Measurements from ENCODE around the gene RALGPS1. TPM values are rescaled to one million over a fixed set of nuclear protein-coding genes. Genes with fewer than 3 reads are reported as not detected.

Gene RALGPS1
- total and polyA plus RNA-seq, 2 of the 13 experiments (the other 11 are each of a cell fraction or from before 2014, with no cell fraction given), result 3.7 to 6.5 TPM

DNA sequence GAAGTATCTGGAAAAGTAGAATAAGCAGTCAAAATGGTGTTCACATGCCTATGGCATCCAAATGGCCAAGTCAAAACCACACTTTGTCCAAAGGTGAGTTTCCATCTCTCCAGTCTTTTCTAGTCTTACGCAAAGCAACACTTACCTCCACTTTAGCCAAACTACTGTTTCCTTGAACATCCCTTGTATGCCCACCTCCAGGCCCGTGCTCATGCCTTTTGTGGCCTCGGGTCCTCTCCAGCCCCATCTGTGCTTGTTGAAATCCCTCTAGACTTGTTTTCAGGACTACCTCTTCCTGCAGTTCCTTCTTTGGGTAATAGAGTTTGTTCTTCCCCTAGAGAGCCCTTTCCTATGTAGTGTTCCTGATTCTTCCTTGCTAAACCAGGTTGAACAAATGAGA, 146.8 kb downstream of the RALGPS1 start:
- ChIA-PET POLR2A (no interaction called here), CTCF (ENCODE audit: low intra/inter-chr PET ratio, low total read pairs) (no interaction called here)
- WGBS (ENCODE audit: low lambda C conversion rate), result 96% methylated on average over 3 of the region's 3 CpGs
- H3K36me3 ChIP-seq (replicated peaks in 1 of 2; ENCODE audit: control insufficient read depth in 1 of 2, insufficient read depth in 2 of 2, low read length in 2 of 2), result no peaks in the 10 kb centered on the region
- H4K20me1 ChIP-seq (ENCODE audit: insufficient read depth, low read length), result no peaks in the 10 kb centered on the region
- no peak overlapping the region for H3K4me2 ChIP-seq (ENCODE audit: low read depth, low read length)
- FAIRE-seq, result no peak
- H3K79me2 ChIP-seq (ENCODE audit: insufficient read depth, low read length), result no peaks in the 10 kb centered on the region
- TF ChIP-seq CHD4 (IDR thresholded peaks at IDR 0.05; ENCODE audit: borderline replicate concordance, low read length) (no peak), POLR2AphosphoS5 (IDR thresholded peaks at IDR 0.05; ENCODE audit: low read depth, low read length) (no peak), SYNCRIP (IDR thresholded peaks at IDR 0.05; ENCODE audit: insufficient read depth, low read depth, low read length) (no peak), SOX5 (CRISPR knock-in tag; IDR thresholded peaks at IDR 0.05; ENCODE audit: borderline replicate concordance) (no peak), RBM39 (IDR thresholded peaks at IDR 0.05; ENCODE audit: low read depth, low read length, poor library complexity, severe bottlenecking) (no peak), GPBP1L1 (CRISPR knock-in tag; IDR thresholded peaks at IDR 0.05) (no peak), ZNF644 (CRISPR knock-in tag; IDR thresholded peaks at IDR 0.05; ENCODE audit: low read depth) (no peak), TOPORS (CRISPR knock-in tag; IDR thresholded peaks at IDR 0.05) (no peak), DDIT3 (CRISPR knock-in tag; IDR thresholded peaks at IDR 0.05) (no peak), ZNF276 (CRISPR knock-in tag; IDR thresholded peaks at IDR 0.05; ENCODE audit: low read depth) (no peak)
- TF ChIP-seq, protein P1, sequence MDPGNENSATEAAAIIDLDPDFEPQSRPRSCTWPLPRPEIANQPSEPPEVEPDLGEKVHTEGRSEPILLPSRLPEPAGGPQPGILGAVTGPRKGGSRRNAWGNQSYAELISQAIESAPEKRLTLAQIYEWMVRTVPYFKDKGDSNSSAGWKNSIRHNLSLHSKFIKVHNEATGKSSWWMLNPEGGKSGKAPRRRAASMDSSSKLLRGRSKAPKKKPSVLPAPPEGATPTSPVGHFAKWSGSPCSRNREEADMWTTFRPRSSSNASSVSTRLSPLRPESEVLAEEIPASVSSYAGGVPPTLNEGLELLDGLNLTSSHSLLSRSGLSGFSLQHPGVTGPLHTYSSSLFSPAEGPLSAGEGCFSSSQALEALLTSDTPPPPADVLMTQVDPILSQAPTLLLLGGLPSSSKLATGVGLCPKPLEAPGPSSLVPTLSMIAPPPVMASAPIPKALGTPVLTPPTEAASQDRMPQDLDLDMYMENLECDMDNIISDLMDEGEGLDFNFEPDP (CRISPR knock-in tag; conservative IDR thresholded peaks at IDR 0.05), result no peak
- H3K4me1 ChIP-seq (ENCODE audit: insufficient read depth, low read length), result peaks cover 10% of the 10 kb centered on the region
- H2AFZ ChIP-seq (ENCODE audit: low read length), result no peak overlapping the region
- in situ Hi-C loops (cut with HindIII; ENCODE audit: extremely low pct_ligation_motif_present, low pct_unique_long_range_greater_than_20kb), result no loop called here
- DNase-seq (ENCODE audit: low spot score), result no peak
- ATAC-seq, result no peak
- intact Hi-C loops (cut with micrococcal nuclease; ENCODE audit: unreplicated experiment), result no loop called here
- no peak overlapping the region for H3K27ac ChIP-seq (ENCODE audit: extremely low read length, insufficient read depth, low read length)
- BruUV-seq (replicated peaks), result no TSS peak
- H3K9me3 ChIP-seq (ENCODE audit: low read length), result no peaks in the 10 kb centered on the region
- no peak overlapping the region for H3K4me3 ChIP-seq (replicated peaks in 1 of 3; ENCODE audit: insufficient read depth in 1 of 3, low read depth in 2 of 3, low read length in 3 of 3)
- H3K9ac ChIP-seq (ENCODE audit: insufficient read depth, low read depth, low read length), result no peak overlapping the region
- H3K27me3 ChIP-seq (ENCODE audit: control insufficient read depth in 1 of 2, insufficient read depth in 2 of 2, low read length in 2 of 2), result no peaks in the 10 kb centered on the region

Measured in HepG2 (cell line).